Spleen (tissue), 7 donors: ENCODE measurements around the gene ERO1B.

Source experiments
- POLR2A ChIP-seq, 3 donors: fragments of 450-650 bp; IDR thresholded peaks; one replicate each; pipeline ENCODE4 v1.5.1; 2017; ENCODE audit warnings: antibody characterized with exemption in 3 of 3, mild to moderate bottlenecking in 1 of 3
- POLR2AphosphoS5 ChIP-seq, 3 donors: sonication (generic); formaldehyde crosslinking; IDR thresholded peaks; one replicate each; pipeline ENCODE4 v1.5.1; 2017; ENCODE audit warnings: antibody characterized with exemption in 3 of 3
- TF ChIP-seq, protein P1 (sequence below), 11 experiments: fragments of 200-600 bp in 7 of 11; fragments of 450-650 bp in 4 of 11; sonication (generic) in 4 of 11; IDR thresholded peaks in 8 of 11; conservative IDR thresholded peaks in 3 of 11; 1 replicate in 7 of 11; 2 replicates in 4 of 11; pipeline versions ENCODE4 v1.4.0 to v1.8.0; 2016 to 2021; ENCODE audit warnings: antibody characterized with exemption in 11 of 11, inconsistent platforms in 4 of 11, mild to moderate bottlenecking in 1 of 11
- donor health status: DM: no; HTN: no; CAD: no; lungs with moderate emphysema.
- donor health status: DM: no; HTN: no; CAD: no.
- donor health status: DM: no; HTN: no; CAD: no.

DNA sequence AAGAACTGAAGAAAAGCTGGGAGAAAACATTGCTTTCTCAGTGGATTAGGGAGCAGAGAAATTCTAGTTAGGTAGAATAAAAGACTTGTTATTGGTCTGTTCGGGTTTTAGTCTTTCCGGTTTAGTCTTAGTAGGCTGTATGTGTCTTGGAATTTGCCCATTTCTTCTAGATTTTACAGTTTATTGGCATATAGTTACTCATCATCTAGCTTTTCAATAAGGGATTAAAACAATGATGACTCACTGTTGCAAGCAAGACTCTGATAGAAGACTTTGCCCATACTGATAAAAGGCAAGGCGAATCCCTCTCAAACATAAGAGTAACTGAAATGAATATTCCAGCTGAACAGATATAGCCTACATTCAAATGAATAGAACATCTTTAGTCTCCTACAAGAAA, 77.1 kb downstream of the ERO1B start:
- TF ChIP-seq, protein P1, sequence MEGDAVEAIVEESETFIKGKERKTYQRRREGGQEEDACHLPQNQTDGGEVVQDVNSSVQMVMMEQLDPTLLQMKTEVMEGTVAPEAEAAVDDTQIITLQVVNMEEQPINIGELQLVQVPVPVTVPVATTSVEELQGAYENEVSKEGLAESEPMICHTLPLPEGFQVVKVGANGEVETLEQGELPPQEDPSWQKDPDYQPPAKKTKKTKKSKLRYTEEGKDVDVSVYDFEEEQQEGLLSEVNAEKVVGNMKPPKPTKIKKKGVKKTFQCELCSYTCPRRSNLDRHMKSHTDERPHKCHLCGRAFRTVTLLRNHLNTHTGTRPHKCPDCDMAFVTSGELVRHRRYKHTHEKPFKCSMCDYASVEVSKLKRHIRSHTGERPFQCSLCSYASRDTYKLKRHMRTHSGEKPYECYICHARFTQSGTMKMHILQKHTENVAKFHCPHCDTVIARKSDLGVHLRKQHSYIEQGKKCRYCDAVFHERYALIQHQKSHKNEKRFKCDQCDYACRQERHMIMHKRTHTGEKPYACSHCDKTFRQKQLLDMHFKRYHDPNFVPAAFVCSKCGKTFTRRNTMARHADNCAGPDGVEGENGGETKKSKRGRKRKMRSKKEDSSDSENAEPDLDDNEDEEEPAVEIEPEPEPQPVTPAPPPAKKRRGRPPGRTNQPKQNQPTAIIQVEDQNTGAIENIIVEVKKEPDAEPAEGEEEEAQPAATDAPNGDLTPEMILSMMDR (IDR thresholded peaks at IDR 0.05 in 8 of 11, conservative IDR thresholded peaks at IDR 0.05 in 3 of 11), result no peak
- TF ChIP-seq POLR2A (IDR thresholded peaks at IDR 0.05) (no peak), POLR2AphosphoS5 (IDR thresholded peaks at IDR 0.05) (no peak)
